ENCODE measurements around the gene ARHGEF28. TPM values are rescaled to one million over a fixed set of nuclear protein-coding genes. Genes with fewer than 3 reads are reported as not detected.

ARHGEF28 gene
- total RNA-seq, 4 donors from 2014 or later = 13.3 to 19.0 (median 16.9) TPM

DNA sequence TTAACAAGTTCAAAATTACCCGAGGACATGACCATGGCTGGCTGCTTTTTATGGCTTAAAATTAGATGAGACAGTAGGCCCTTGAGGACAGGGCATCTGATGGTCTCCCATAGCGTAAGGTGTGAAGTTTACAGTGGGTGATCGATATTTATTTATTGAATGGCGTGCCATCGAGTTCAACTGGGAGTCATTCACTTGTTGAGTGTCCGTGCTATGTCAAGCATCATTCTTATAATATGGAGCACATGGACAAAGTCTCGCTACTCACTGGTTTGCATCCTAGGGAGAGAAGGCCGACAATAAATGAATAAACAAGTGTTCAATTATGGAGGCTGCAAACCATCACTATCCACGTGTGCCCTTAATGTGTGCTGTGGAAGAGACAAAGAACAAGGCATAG, 277.2 kb downstream of the ARHGEF28 start:
- Histone ChIP-seq H3K36me3 (no peaks in the 10 kb centered on the region), H3K27ac (no peak overlapping the region), H3K4me3 (no peak overlapping the region), H3K27me3 (no peaks in the 10 kb centered on the region), H3K4me1 (peaks cover 0 to 9% (median 0%) of the 10 kb centered on the region in 4 donors), H3K9me3 (no peaks in the 10 kb centered on the region)
- no peak for DNase-seq
- TF ChIP-seq POLR2A (IDR thresholded peaks at IDR 0.05) = no peak
- TF ChIP-seq, protein P1, sequence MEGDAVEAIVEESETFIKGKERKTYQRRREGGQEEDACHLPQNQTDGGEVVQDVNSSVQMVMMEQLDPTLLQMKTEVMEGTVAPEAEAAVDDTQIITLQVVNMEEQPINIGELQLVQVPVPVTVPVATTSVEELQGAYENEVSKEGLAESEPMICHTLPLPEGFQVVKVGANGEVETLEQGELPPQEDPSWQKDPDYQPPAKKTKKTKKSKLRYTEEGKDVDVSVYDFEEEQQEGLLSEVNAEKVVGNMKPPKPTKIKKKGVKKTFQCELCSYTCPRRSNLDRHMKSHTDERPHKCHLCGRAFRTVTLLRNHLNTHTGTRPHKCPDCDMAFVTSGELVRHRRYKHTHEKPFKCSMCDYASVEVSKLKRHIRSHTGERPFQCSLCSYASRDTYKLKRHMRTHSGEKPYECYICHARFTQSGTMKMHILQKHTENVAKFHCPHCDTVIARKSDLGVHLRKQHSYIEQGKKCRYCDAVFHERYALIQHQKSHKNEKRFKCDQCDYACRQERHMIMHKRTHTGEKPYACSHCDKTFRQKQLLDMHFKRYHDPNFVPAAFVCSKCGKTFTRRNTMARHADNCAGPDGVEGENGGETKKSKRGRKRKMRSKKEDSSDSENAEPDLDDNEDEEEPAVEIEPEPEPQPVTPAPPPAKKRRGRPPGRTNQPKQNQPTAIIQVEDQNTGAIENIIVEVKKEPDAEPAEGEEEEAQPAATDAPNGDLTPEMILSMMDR (IDR thresholded peaks at IDR 0.05) = no peak

DNA sequence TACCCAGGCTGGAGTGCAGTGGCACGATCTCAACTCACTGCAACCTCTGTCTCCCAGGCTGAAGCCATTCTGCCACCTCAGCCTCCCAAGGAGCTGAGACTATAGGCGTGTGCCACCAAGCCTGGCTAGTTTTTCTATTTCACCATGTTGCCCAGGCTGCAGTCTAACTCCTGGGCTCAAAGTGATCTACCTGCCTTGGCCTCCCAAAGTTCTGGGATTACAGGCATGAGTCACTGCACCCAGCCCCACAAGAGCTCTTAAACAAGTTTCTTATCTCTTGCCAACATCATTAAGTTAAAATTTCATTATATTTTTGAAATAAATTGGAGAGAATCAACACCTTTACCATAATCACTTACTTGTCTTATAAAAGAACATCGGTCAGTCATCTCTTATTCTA, 280.3 kb downstream of the ARHGEF28 start:
- Histone ChIP-seq H3K4me1 (peaks cover 0 to 5% (median 0%) of the 10 kb centered on the region in 4 donors), H3K27ac (no peak overlapping the region), H3K9me3 (no peaks in the 10 kb centered on the region), H3K27me3 (no peaks in the 10 kb centered on the region), H3K36me3 (peaks cover 0 to 8% (median 0%) of the 10 kb centered on the region in 3 donors), H3K4me3 (no peak overlapping the region)
- TF ChIP-seq, protein P1 (IDR thresholded peaks at IDR 0.05) = no peak
- no peak for TF ChIP-seq POLR2A (IDR thresholded peaks at IDR 0.05)
- DNase-seq = no peak

DNA sequence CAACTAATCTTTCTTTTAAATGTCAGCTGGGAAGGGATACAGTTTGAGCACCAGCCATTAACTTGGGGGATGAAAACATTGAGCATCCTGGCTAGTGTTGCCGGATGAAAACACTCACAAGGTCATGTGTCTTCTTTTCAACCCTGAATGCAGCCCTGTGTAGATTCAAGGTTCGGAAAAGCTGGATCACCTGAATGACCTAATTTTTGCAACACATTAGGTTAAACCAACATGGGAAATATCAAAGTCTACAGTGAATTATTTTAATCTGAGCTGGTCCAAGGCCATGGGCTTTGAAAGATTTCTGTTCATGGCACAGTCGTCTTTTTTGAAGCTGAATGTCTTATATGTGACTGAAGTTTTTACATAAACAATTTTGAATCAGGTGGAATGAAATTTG, 281.2 kb downstream of the ARHGEF28 start:
- Histone ChIP-seq H3K4me3 (no peak overlapping the region), H3K36me3 (peaks cover 0 to 8% (median 0%) of the 10 kb centered on the region in 3 donors), H3K9me3 (no peaks in the 10 kb centered on the region), H3K4me1 (no peaks in the 10 kb centered on the region), H3K27me3 (no peaks in the 10 kb centered on the region), H3K27ac (no peak overlapping the region)
- TF ChIP-seq, protein P1 (IDR thresholded peaks at IDR 0.05) = no peak
- no peak for TF ChIP-seq POLR2A (IDR thresholded peaks at IDR 0.05)
- DNase-seq = no peak

DNA sequence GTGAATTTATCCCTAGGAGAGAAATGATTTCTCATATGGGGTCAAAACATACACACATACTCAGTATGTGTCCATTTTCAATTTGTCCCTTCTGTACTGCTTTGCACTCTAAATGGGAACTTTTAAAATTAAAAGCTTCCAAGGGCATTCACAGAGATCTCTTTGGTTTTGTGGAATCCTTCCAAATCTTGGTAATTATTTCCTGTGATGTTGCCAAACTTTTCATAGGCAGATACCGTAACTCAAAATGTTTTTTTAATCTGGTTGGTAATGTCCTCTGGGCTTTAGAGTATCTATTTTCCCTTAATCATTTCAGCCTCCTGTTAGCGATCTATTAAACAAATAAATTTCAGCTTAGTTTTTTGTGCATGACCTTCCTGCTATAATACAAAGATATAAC, 282.4 kb downstream of the ARHGEF28 start:
- H3K36me3 ChIP-seq = peaks cover 0 to 8% (median 0%) of the 10 kb centered on the region in 3 donors
- no peak overlapping the region for H3K4me3 ChIP-seq
- no peaks in the 10 kb centered on the region for H3K9me3 ChIP-seq
- DNase-seq = no peak
- H3K27me3 ChIP-seq = no peaks in the 10 kb centered on the region
- no peaks in the 10 kb centered on the region for H3K4me1 ChIP-seq
- TF ChIP-seq, protein P1 (IDR thresholded peaks at IDR 0.05) = no peak
- TF ChIP-seq POLR2A (IDR thresholded peaks at IDR 0.05) = no peak
- no peak overlapping the region for H3K27ac ChIP-seq

DNA sequence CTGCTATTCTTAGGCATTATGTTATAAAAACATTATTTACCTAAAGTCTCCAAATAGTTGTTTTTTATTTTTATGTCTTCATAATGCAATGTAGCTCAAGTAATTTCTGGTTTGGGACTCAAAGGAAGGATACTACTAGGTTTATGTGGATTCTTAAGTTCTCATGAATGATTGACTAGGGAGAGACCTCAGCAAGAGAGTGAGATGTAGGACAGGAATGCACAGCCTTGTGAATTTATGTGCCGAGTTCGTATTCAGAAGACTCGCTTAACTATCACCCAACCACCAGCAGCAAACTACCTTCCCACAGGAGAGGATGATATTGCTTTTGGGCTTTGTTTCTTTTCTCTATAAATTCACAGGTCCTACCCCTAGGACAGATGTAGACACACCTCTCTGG, 282.9 kb downstream of the ARHGEF28 start:
- peaks cover 0 to 8% (median 0%) of the 10 kb centered on the region in 3 donors for H3K36me3 ChIP-seq
- H3K4me1 ChIP-seq = no peaks in the 10 kb centered on the region
- H3K27me3 ChIP-seq = no peaks in the 10 kb centered on the region
- H3K27ac ChIP-seq = no peak overlapping the region
- no peaks in the 10 kb centered on the region for H3K9me3 ChIP-seq
- DNase-seq = no peak
- H3K4me3 ChIP-seq = no peak overlapping the region
- TF ChIP-seq POLR2A (IDR thresholded peaks at IDR 0.05) = no peak
- TF ChIP-seq, protein P1 (IDR thresholded peaks at IDR 0.05) = no peak

DNA sequence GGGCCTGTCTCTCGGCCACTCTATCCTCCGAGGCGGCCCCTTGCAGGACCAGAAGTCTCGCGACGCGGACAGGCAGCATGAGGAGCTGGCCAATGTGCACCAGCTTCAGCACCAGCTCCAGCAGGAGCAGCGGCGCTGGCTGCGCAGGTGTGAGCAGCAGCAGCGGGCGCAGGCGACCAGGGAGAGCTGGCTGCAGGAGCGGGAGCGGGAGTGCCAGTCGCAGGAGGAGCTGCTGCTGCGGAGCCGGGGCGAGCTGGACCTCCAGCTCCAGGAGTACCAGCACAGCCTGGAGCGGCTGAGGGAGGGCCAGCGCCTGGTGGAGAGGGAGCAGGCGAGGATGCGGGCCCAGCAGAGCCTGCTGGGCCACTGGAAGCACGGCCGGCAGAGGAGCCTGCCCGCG, 283.5 kb downstream of the ARHGEF28 start:
- Histone ChIP-seq H3K27ac (no peak overlapping the region), H3K9me3 (no peaks in the 10 kb centered on the region), H3K27me3 (no peaks in the 10 kb centered on the region), H3K36me3 (peaks cover 0 to 8% (median 0%) of the 10 kb centered on the region in 3 donors), H3K4me1 (no peaks in the 10 kb centered on the region), H3K4me3 (no peak overlapping the region)
- TF ChIP-seq, protein P1 (IDR thresholded peaks at IDR 0.05) = no peak
- no peak for TF ChIP-seq POLR2A (IDR thresholded peaks at IDR 0.05)
- DNase-seq = no peak
